ENCODE results near the gene EIF3F.

DNA sequence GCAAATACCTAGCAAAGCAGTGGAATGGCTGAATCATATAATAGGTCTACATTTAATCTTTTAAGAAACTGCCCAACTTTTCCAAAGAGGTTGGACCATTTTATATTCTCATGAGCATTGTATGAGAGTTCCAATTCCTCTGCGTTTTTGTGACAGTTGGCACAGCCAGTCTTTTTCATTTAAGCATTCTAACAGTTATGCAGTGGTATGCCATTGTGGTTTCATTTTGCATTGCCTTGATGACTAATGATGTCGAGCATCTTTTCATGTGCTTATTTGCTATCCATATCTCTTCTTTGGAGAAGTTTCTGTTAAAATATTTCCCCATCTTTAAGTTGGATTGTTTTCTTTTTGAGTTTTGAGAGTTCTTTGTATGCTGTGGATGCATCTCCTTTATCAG, 38.7 kb downstream of the EIF3F start:
- TF ChIP-seq, protein P1, sequence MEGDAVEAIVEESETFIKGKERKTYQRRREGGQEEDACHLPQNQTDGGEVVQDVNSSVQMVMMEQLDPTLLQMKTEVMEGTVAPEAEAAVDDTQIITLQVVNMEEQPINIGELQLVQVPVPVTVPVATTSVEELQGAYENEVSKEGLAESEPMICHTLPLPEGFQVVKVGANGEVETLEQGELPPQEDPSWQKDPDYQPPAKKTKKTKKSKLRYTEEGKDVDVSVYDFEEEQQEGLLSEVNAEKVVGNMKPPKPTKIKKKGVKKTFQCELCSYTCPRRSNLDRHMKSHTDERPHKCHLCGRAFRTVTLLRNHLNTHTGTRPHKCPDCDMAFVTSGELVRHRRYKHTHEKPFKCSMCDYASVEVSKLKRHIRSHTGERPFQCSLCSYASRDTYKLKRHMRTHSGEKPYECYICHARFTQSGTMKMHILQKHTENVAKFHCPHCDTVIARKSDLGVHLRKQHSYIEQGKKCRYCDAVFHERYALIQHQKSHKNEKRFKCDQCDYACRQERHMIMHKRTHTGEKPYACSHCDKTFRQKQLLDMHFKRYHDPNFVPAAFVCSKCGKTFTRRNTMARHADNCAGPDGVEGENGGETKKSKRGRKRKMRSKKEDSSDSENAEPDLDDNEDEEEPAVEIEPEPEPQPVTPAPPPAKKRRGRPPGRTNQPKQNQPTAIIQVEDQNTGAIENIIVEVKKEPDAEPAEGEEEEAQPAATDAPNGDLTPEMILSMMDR (IDR thresholded peaks at IDR 0.05; ENCODE audit: extremely low read depth in 1 of 2, insufficient read depth in 1 of 2, low read depth in 1 of 2, low read length in 2 of 2) = no peak
- TF ChIP-seq, protein P2, sequence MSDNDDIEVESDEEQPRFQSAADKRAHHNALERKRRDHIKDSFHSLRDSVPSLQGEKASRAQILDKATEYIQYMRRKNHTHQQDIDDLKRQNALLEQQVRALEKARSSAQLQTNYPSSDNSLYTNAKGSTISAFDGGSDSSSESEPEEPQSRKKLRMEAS (IDR thresholded peaks at IDR 0.05; ENCODE audit: insufficient read depth, insufficient read length) = no peak
- TF ChIP-seq GATA2 (IDR thresholded peaks at IDR 0.05; ENCODE audit: insufficient read depth, insufficient read length, low read depth, low read length) = no peak
- no peak for TF ChIP-seq POLR2AphosphoS5 (IDR thresholded peaks at IDR 0.05; ENCODE audit: insufficient read depth, low read depth, low read length)
- TF ChIP-seq EZH2 (IDR thresholded peaks at IDR 0.05; ENCODE audit: borderline replicate concordance, low read depth, low read length, severe bottlenecking) = no peak
- no peak for TF ChIP-seq JUN (IDR thresholded peaks at IDR 0.05; ENCODE audit: borderline replicate concordance, insufficient read depth, insufficient read length, low read depth)
- no peak for TF ChIP-seq POLR2A (IDR thresholded peaks at IDR 0.05; ENCODE audit: low read depth, low read length)
